Panc1 (cell line): ENCODE results near the gene IGFBP3. TPM values are rescaled to one million over a fixed set of nuclear protein-coding genes. Genes with fewer than 3 reads are reported as not detected.

ENCODE experiments used
- ATAC-seq: fragments of 200-7000 bp; cut with Tn5 transposase; 2 replicates; pipeline ENCODE4 v1.9.1; 2020; ENCODE audit warnings: mild to moderate bottlenecking, moderate library complexity
- BruUV-seq: library from RNA; stranded (reverse); fragments of 400-500 nt; replicated peaks from 2 replicates; lab custom pipeline; 2021; lab: Mats Ljungman, UMichigan
- CTCF ChIA-PET: fragments of 300-600 bp; sonication (Branson Sonifier 250); formaldehyde crosslinking; loops from one replicate; lab custom pipeline; 2022; ENCODE audit warnings: antibody characterized with exemption; lab: Charles Lee
- POLR2A ChIA-PET: fragments of 300-600 bp; sonication (Branson Sonifier 250); formaldehyde crosslinking; loops from one replicate; lab custom pipeline; 2022; ENCODE audit warnings: antibody characterized with exemption; lab: Charles Lee
- DNase-seq: peaks from one replicate; pipeline ENCODE4 v3.0.0-alpha.2; 2010; ENCODE audit warnings: low read depth, low spot score
- H3K27ac ChIP-seq: 2 replicates; pipeline ENCODE4 v1.5.1; 2011; ENCODE audit warnings: mild to moderate bottlenecking, low read length, inconsistent platforms
- H3K27me3 ChIP-seq: fragments of 200-500 bp; sonication (Bioruptor generic); 2 replicates; pipeline ENCODE4 v1.6.0; 2014; ENCODE audit warnings: low read length, inconsistent platforms; ENCODE audit not compliant: control insufficient read depth, insufficient read depth
- H3K36me3 ChIP-seq: fragments of 200-500 bp; sonication (Bioruptor generic); 2 replicates; pipeline ENCODE4 v1.5.1; 2014; ENCODE audit warnings: inconsistent platforms, mild to moderate bottlenecking, low read length, moderate library complexity; ENCODE audit not compliant: control insufficient read depth, insufficient read depth
- H3K4me1 ChIP-seq: 2 replicates; pipeline ENCODE4 v1.5.1; 2011; ENCODE audit warnings: inconsistent platforms, mild to moderate bottlenecking, low read length, moderate library complexity; ENCODE audit not compliant: control insufficient read depth, insufficient read depth
- H3K4me3 ChIP-seq, 2 experiments: 2 replicates each; pipeline ENCODE4 v1.5.1; 2011 to 2012; ENCODE audit warnings: low read depth in 2 of 2, low read length in 2 of 2, mild to moderate bottlenecking in 2 of 2, inconsistent platforms in 1 of 2, moderate library complexity in 1 of 2
- H3K9me3 ChIP-seq: fragments of 200-500 bp; sonication (Bioruptor generic); 2 replicates; pipeline ENCODE4 v1.5.1; 2014; ENCODE audit warnings: low read depth, mild to moderate bottlenecking, inconsistent platforms, low read length, moderate library complexity; ENCODE audit not compliant: control insufficient read depth, insufficient read depth
- POLR2AphosphoS5 ChIP-seq: IDR thresholded peaks from 2 replicates; pipeline ENCODE4 v1.6.1; 2012; ENCODE audit warnings: mild to moderate bottlenecking, low read depth, low read length, moderate library complexity
- SIN3A ChIP-seq: IDR thresholded peaks from 2 replicates; pipeline ENCODE4 v1.6.1; 2012; ENCODE audit warnings: low read depth, mild to moderate bottlenecking, low read length, moderate library complexity, borderline replicate concordance; ENCODE audit not compliant: insufficient read depth
- TCF7L2 ChIP-seq: IDR thresholded peaks from 2 replicates; pipeline ENCODE4 v1.6.1; 2011; ENCODE audit warnings: mild to moderate bottlenecking, low read depth, low read length, inconsistent platforms
- in situ Hi-C: cut with HindIII; loops from 2 replicates; pipeline ENCODE4 v1.10.0; 2016; ENCODE audit warnings: low sequenced_read_pairs, low pct_unique_long_range_greater_than_20kb
- intact Hi-C: fragments of 100-400 bp; cut with micrococcal nuclease; formaldehyde crosslinking; loops from one replicate; pipeline ENCODE4 v1.10.0; 2022; ENCODE audit not compliant: unreplicated experiment
- total RNA-seq: library from RNA; stranded (reverse); gene quantifications from one replicate; pipeline ENCODE4 v1.2.1, GENCODE V29; 2021; ENCODE audit not compliant: unreplicated experiment
- TF ChIP-seq, protein P1 (sequence below), 2 experiments: IDR thresholded peaks; 2 replicates each; pipeline ENCODE4 v1.6.1; 2011 to 2012; ENCODE audit warnings: low read depth in 2 of 2, control low read depth in 1 of 2, low read length in 1 of 2, mild to moderate bottlenecking in 1 of 2, moderate library complexity in 1 of 2; ENCODE audit not compliant: insufficient read depth in 1 of 2
- TF ChIP-seq, protein P2 (sequence below): fragments of 450-650 bp; IDR thresholded peaks from 2 replicates; pipeline ENCODE4 v1.5.1; 2017; ENCODE audit warnings: mild to moderate bottlenecking

Gene IGFBP3
- total RNA-seq, 1 experiment from 2014 or later: 6.0 TPM

DNA sequence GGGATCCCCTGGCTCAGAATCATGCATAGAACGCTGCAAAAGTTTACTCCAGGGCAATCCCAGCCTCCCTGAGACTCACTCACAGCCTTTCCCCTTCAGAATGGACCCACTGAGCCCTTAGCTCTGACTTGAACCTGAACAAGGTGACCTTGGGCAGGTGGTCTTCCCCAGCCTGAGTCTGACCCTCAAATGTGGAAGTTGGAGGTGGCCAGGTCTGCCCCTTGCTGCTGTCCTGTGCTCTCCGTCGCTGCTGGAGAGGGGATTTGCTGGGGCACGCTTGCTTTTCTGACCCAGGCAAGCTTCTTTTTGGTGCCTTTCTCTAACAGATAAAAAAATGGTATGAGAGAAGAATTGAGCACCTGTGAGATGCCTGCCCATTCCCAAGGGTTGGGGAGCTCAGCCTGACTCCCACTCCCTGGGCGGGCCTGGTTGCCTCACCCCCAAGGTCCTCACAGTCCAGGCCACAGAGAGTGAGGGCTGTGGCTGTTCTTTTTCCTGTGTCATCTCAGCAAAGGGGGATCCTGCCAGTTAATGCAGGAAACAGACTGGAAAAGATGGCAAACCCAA lies 46.6 kb upstream of the IGFBP3 start:
- BruUV-seq: no TSS peak
- in situ Hi-C loops: no loop called here
- no peak for TF ChIP-seq TCF7L2
- H3K4me3 ChIP-seq: no peak overlapping the region
- no peak for DNase-seq
- CTCF ChIA-PET: no interaction called here
- no peaks in the 10 kb centered on the region for H3K9me3 ChIP-seq
- H3K36me3 ChIP-seq: no peaks in the 10 kb centered on the region
- POLR2A ChIA-PET: no interaction called here
- intact Hi-C loops: no loop called here
- ATAC-seq: no peak
- H3K27me3 ChIP-seq: no peaks in the 10 kb centered on the region
- H3K27ac ChIP-seq: no peak overlapping the region
- no peaks in the 10 kb centered on the region for H3K4me1 ChIP-seq

DNA sequence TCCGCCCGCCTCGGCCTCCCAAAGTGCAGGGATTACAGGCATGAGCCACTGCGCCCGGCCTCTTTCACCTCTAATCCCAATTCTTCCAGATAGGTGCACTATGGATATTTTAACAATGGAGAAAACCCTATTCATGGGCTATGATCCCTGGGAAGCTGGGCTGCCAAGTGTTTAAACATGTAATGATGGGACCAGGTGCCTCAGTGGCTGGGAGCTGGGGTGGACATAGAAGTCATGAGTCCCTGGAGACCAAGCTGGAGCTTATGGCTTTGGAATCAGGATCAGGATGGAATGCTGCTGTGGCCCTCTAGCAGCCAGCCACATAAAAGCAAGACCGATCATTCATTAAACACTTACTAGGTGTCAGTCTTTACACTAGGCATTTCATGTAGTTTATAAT lies 41.8 kb upstream of the IGFBP3 start:
- ATAC-seq: no peak
- no peaks in the 10 kb centered on the region for H3K4me1 ChIP-seq
- no peaks in the 10 kb centered on the region for H3K36me3 ChIP-seq
- ChIA-PET POLR2A (no interaction called here), CTCF (interaction anchor here (0.8 kb wide), 1 partner anchor 574 kb away, joined by 6 read pairs; no protein-coding TSS in a partner anchor)
- no peaks in the 10 kb centered on the region for H3K27me3 ChIP-seq
- in situ Hi-C loops: no loop called here
- TF ChIP-seq TCF7L2 (no peak), SIN3A (no peak), POLR2AphosphoS5 (no peak)
- TF ChIP-seq, protein P1, sequence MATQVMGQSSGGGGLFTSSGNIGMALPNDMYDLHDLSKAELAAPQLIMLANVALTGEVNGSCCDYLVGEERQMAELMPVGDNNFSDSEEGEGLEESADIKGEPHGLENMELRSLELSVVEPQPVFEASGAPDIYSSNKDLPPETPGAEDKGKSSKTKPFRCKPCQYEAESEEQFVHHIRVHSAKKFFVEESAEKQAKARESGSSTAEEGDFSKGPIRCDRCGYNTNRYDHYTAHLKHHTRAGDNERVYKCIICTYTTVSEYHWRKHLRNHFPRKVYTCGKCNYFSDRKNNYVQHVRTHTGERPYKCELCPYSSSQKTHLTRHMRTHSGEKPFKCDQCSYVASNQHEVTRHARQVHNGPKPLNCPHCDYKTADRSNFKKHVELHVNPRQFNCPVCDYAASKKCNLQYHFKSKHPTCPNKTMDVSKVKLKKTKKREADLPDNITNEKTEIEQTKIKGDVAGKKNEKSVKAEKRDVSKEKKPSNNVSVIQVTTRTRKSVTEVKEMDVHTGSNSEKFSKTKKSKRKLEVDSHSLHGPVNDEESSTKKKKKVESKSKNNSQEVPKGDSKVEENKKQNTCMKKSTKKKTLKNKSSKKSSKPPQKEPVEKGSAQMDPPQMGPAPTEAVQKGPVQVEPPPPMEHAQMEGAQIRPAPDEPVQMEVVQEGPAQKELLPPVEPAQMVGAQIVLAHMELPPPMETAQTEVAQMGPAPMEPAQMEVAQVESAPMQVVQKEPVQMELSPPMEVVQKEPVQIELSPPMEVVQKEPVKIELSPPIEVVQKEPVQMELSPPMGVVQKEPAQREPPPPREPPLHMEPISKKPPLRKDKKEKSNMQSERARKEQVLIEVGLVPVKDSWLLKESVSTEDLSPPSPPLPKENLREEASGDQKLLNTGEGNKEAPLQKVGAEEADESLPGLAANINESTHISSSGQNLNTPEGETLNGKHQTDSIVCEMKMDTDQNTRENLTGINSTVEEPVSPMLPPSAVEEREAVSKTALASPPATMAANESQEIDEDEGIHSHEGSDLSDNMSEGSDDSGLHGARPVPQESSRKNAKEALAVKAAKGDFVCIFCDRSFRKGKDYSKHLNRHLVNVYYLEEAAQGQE (IDR thresholded peaks at IDR 0.05; ENCODE audit: insufficient read depth in 1 of 2, low read depth in 2 of 2, low read length in 1 of 2): no peak
- TF ChIP-seq, protein P2, sequence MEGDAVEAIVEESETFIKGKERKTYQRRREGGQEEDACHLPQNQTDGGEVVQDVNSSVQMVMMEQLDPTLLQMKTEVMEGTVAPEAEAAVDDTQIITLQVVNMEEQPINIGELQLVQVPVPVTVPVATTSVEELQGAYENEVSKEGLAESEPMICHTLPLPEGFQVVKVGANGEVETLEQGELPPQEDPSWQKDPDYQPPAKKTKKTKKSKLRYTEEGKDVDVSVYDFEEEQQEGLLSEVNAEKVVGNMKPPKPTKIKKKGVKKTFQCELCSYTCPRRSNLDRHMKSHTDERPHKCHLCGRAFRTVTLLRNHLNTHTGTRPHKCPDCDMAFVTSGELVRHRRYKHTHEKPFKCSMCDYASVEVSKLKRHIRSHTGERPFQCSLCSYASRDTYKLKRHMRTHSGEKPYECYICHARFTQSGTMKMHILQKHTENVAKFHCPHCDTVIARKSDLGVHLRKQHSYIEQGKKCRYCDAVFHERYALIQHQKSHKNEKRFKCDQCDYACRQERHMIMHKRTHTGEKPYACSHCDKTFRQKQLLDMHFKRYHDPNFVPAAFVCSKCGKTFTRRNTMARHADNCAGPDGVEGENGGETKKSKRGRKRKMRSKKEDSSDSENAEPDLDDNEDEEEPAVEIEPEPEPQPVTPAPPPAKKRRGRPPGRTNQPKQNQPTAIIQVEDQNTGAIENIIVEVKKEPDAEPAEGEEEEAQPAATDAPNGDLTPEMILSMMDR: no peak
- no peak overlapping the region for H3K4me3 ChIP-seq
- no peaks in the 10 kb centered on the region for H3K9me3 ChIP-seq
- H3K27ac ChIP-seq: no peak overlapping the region
- no peak for DNase-seq
- intact Hi-C loops: no loop called here
- no TSS peak for BruUV-seq

DNA sequence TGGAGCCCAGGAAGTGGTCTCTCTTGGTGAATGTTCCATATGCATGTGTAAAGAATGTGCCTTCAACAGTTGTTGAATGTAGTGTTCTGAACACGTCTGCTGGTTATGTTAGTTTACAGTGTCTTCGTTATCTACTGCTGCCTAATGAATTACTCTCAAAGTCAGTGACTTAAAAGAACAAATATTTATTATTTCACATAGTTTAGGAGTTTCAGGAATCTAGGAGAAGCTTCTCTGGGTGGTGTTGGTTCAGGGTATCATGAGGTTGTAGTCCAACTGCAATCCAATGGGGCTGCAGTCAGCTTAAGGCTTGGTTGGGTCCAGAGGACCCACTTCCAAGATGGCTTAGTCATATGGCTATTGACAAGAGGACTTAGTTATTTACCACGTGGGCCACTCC lies 36.6 kb upstream of the IGFBP3 start:
- intact Hi-C loops: no loop called here
- Histone ChIP-seq H3K4me3 (no peak overlapping the region), H3K27me3 (no peaks in the 10 kb centered on the region), H3K9me3 (peaks cover 11% of the 10 kb centered on the region; the same call in 1 of the 2 replicates), H3K36me3 (no peaks in the 10 kb centered on the region), H3K27ac (no peak overlapping the region), H3K4me1 (no peaks in the 10 kb centered on the region)
- ChIA-PET POLR2A (no interaction called here), CTCF (no interaction called here)
- ATAC-seq (no peak), DNase-seq (no peak)
- BruUV-seq: no TSS peak
- in situ Hi-C loops: no loop called here
- TF ChIP-seq TCF7L2 (no peak), POLR2AphosphoS5 (no peak), SIN3A (no peak)
- TF ChIP-seq, protein P1 (IDR thresholded peaks at IDR 0.05; ENCODE audit: insufficient read depth in 1 of 2, low read depth in 2 of 2, low read length in 1 of 2): no peak
- TF ChIP-seq, protein P2: no peak
